Activated CD8-positive, alpha-beta memory T cell treated with anti-CD3 and anti-CD28 coated beads, Interleukin-2, amount 50 U/mL, for 1 hour (primary cell): ENCODE data around the gene PRPF4.
A peak's percentile ranks its signal among the peaks of the same experiment; 100 is the strongest.

Source experiments
- DNase-seq: peaks from one replicate; pipeline ENCODE4 v3.0.0-alpha.2; 2020; ENCODE audit errors: extremely low read depth

The PRPF4 gene

DNA sequence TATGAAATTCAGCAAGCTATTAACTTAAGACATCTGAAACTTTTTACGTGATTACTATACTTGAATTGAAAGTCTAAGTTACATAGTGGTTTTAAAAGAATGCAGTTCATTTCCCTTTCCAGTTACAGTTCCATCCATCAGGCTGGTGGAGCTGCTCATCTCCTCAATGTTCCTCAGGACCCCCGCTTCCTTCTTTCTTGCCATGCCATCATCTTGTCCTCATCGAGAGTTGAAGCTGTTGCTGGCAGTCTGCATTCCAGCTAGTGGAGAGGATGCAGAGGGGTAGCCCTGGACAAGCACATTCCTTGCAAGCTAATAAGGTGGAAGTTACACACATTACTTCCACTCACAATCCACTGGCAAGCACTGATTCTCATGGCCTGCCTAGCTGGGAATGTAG is 36.5 kb downstream of the PRPF4 start:
- no peak for DNase-seq

DNA sequence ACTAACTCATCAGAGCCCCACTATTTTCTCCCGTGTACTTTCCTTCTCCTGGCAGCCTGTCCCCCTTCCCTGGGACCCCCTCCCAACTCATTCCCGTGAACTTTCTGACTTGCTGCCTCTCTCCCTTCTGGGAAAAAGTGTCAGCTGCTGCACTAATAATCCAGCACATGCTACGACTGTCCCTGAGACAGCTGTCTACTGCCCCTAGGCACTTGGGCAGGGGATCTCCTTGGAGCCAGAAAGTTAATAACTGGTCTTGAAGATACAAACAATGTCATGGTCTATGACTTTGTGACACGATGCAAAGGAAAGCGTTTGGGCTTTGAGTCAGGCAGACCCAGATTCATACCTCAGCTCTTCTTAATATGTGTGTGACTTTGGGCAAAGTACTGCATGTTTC is 37.8 kb downstream of the PRPF4 start:
- DNase-seq = no peak

DNA sequence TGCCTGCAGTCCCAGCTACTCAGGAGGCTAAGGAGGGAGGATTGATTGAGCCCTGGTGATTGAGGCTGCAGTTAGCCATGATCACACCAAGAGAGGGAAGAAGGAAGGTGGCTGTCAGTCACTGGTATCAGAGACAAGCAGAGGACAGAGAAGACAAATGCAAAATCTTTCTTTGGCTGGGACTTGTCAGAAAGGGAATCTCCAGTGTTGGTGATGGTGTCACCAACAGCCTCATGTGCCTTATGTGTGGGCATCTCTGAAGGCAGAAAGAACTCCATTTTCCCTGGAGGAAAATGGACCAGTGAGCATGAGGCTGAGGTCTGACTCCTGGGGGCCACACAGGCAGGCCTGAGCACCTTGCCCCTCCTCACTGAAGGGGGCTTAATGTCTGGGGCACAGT is 39.8 kb downstream of the PRPF4 start:
- no peak for DNase-seq

DNA sequence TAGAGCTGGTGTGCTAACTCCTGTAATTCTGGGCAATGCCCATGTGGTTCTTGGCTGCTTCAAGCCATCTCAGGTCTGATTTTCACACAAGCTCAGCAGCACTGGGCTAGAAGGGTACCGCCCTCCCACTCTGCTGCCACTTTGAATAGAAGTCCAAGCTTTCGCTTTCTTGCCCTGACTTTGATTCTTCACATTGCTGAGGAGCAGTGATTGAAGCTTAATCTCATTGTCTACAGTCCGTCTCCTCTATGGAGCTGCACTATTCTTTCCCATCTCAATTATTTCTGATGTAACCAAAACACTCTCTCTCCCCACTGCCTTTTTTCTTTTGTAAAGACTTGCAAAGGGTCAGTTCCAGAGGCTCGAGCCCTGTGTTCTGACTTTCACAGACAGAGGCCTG is 40.6 kb downstream of the PRPF4 start:
- no peak for DNase-seq

DNA sequence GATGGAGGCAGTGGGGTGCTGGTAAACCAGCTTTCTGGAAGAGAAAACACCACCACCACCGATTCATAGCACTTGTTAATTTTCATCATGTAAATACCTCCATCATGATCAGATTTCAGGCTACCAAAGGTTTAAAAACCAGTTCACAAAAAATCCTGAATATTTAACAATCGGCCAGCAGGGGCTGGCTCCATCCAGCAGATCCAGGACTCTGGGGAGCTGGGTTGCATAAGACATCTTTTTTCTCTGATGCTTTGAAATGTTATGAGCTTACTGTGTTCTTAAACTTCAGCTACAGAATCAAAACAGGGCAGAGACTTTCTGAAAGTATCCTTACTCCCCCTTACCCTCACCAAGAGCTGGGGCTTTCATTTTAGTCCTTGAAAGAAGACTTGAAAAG is 42.3 kb downstream of the PRPF4 start:
- no peak for DNase-seq

DNA sequence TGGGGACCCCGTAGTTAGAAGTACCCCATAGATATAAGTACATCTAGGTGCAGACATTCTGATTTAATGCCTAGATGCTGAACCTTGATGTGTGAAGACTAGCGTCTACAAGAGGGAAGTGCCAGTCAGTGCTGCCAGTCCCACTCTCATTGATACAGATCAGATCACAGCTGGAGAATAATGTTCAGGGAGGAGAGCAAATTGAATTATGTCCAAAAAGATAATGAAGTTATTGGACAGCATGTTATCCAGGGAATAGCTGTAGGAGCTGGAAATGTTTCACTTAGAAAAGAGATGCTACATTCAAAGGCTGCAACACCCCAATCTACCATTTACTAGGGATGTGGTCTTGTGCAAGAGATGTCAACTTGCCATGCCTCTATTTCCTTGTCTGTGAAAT is 43.6 kb downstream of the PRPF4 start:
- DNase-seq = no peak

DNA sequence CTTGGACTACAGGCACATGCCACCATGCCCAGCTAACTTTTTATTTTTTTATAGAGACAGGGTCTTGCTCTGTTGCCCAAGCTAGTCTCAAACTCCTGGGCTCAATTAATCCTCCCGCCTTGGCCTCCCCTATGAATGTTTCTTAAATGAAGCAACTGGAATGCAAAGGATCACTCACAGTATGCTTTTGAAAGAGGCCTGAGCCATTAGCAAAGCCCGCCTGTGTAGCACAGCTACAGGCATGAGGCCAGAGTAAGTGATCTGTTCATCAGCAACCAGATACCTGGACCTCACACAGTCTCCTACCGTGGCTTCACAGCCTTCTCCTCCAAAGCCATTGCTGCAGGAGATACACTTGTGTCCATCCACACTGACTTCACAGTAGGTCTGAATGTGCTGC is 44.6 kb downstream of the PRPF4 start:
- DNase-seq = no peak

DNA sequence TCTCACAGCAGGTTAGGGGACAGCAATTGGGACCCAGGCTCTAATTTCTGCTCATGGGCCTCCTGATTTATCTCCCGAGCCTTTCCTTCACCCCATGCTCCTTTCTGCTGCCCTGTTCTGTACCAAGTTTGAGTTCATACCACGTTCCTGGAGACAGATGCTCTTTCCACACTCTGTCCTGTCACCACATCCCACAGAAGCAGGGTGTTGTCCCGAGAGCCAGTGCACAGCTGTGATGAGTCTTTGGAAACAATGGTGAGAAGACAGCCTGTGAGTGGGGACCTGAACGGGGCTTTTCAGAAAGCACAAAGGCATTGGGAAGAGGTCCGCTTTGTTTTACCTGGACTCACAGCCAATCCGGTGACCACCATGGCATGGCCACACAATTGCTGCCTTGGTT is 47.2 kb downstream of the PRPF4 start:
- DNase-seq = no peak

DNA sequence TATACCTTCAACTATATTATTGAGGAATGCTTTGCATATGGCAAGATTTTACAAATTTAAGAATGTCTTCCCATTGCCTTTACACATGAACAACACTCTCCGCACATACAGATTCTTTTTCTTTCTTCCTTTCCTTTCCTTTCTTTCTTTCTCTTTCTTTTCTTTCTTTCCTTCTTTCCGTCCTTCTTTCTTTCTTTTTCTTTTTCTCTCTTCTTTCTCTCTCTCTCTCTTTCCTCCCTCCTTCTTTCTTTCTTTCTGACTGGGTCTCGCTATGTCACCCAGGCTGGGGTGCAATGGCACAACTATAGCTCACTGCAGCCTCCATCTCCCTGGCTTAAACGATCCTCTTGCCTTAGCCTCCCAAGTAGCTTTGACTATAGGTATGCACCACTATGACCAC is 50.8 kb downstream of the PRPF4 start:
- DNase-seq = no peak

DNA sequence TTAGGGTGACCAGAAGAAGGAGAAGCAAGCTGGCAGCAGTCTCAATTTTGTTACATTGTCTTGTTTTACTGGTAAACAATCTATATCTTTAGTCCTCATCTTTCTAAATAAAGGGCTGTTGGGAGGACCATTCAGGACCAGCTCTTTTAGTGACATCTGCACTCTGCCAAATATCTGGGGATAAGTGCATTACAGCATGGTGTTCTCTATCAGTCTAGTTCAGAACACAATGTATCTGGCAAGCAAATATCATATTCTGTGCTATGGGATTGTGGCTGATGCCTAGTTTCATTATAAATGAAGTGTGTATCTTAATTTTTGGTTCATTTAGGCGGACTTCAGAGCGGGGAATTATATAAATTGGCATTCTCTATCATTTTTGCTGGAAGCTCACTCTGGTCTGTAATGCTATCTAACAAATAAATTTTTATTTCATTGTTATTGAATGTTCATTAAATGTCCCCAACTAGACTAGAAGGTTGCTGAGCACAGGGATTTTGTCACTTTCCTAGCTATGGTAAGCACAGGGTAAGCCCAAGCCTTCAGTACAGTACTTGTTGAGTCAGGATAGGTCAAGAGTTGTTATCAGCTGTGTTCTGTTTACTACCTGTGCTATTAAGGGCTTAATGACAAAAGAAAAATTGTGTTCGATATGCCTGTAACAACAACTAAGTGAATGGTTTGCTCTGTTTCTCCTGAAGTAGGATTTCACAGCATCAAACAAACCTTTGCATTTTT is 52.8 kb downstream of the PRPF4 start:
- DNase-seq = no peak

DNA sequence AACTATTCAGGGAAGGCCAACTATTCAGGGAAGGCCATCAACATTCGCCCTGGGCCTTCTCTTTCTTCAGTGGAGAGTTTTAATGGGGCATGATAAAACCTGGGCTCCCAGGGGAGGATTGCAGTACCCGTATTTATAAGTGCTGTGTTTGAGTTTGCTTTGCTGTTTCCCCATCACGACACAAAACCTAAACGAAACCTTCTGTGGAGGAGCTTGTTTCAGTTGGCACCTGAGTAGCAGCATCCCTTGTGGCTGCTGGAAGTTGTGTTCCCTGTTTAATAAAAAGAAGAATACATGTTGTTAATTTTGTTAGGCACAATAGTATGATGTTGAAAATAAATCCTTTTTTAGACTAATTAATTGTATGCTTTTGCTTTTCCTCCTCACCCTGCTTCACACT is 56.3 kb downstream of the PRPF4 start:
- no peak for DNase-seq

DNA sequence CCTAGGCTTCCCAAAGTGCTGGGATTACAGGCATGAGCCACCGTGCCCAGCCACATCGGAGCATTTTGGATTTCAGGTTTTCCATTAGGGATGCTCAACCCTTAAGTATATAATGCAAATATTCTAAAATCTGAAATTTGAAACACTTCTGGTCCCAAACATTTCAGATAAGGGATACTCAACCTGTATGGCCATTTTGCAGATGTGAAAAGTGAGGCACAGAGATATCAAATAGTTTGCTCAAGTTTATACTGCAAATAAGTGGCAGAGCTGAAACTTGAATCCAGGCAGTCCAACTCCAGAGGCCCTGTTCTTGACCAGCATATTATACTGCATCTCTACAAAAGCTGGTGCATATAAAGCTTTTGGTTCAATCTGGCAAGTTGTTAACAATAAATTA is 62.3 kb downstream of the PRPF4 start:
- DNase-seq = no peak

DNA sequence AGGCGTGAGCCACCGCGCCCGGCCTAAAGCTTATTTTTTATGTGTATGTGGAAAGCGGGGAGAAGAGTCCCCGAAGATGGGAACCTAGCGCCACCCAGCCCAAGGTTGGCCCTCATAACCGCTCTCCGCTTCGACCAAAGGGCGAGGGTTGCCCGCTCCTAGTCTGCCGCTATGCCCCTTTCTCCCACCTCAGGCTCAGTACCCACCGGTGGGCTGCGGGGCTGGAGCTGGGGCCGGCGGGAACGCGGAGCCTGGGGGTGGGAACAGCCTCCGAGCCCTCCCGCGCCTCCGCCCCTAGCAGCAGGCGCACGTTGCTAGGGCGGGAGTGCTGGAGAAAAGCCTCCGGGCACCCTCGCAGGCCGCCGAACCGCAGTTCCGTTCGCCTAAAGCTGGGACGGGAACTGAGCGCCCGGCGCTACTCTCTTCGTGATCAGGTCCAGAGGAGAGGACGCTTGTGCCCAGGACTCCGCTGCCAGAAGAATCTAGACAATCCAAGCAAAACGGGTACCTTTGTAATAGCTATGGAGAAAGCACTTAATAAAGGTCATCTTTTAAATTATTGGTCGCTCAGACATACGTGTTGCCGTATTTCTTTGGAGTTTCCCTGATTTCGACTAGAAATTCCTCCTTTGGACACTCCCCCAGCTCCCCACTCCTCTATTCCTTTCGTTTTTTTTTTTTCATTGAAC is 64.7 kb downstream of the PRPF4 start, which contains the start of gene WDR31:
Gene WDR31, minus strand, starts transcription at position 265 of the 689 bp plus-strand sequence. CDS start 8,253 bp downstream, outside the sequence.
- peak; percentile 29 for DNase-seq

DNA sequence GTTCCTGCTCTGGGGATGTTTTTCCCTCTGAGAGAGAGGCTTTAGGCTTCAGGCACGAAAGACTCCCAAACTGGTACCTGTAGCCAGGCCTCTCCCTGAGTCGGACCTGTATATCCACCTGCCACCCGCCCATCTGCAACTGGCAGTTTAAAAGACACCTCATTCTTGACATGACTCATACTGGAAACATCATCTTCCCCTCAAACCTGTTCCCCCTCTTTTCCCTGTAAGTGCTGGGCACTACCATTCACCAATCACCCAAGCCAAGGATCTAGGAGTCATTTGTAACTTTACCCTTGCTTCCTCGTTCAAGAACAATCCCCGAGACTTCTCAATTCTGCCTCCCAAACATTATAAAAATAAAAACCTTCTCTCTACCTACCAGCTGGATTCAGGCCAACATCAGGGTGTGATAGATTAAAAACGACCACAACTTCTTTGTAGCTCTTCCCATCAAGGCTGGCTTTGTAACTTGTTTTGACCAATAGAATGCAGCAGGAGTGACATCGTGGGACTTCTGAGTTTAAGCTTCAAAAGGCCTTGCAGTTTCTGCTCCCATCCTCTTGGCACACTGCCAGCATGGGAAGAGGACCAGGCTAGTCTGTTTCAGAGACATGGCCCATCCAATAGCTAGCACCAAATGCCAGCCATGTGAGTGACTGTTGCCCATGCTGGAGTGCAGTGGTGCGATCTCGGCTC is 66.4 kb downstream of the PRPF4 start:
- DNase-seq = no peak
